Caco-2 (cell line): ENCODE data around the gene TGM5. TPM values are rescaled to one million over a fixed set of nuclear protein-coding genes. Genes with fewer than 3 reads are reported as not detected.

Experiments used
- BruUV-seq: library from RNA; stranded (reverse); fragments of 400-500 nt; replicated peaks from 2 replicates; lab custom pipeline; 2021; lab: Mats Ljungman, UMichigan
- CTCF ChIA-PET: fragments of 300-600 bp; sonication (Branson Sonifier 250); formaldehyde crosslinking; loops from one replicate; lab custom pipeline; 2022; ENCODE audit warnings: antibody characterized with exemption; lab: Charles Lee
- POLR2A ChIA-PET: fragments of 300-600 bp; sonication (Branson Sonifier 250); formaldehyde crosslinking; loops from one replicate; lab custom pipeline; 2022; ENCODE audit warnings: antibody characterized with exemption; lab: Charles Lee
- DNase-seq, 2 experiments: peaks; one replicate each; pipeline versions ENCODE4 v3.0.0 to v3.0.0-alpha.2; 2020 to 2022
- H3K27me3 ChIP-seq: replicated peaks from 2 replicates; pipeline ENCODE4 v1.6.0; 2011; ENCODE audit warnings: low read length; ENCODE audit not compliant: control insufficient read depth, insufficient read depth
- H3K36me3 ChIP-seq: 2 replicates; pipeline ENCODE4 v1.5.1; 2011; ENCODE audit warnings: low read length; ENCODE audit not compliant: control insufficient read depth, insufficient read depth
- H3K4me1 ChIP-seq: fragments of 250-450 bp; sonication (Bioruptor Pico); 2 replicates; pipeline ENCODE4 v1.5.1; 2020; ENCODE audit warnings: mild to moderate bottlenecking
- H3K4me3 ChIP-seq: 2 replicates; pipeline ENCODE4 v1.5.1; 2011; ENCODE audit warnings: low read depth, mild to moderate bottlenecking, control low read depth, low read length
- H3K9me3 ChIP-seq: fragments of 250-450 bp; sonication (Bioruptor Pico); 2 replicates; pipeline ENCODE4 v1.5.1; 2020; ENCODE audit warnings: mild to moderate bottlenecking, moderate library complexity
- H3K27ac Mint-ChIP-seq: one replicate; pipeline ENCODE4 v1.8.0; 2022; ENCODE audit warnings: mixed read lengths; ENCODE audit not compliant: unreplicated experiment
- H3K27me3 Mint-ChIP-seq: one replicate; pipeline ENCODE4 v1.8.0; 2022; ENCODE audit warnings: mixed read lengths; ENCODE audit not compliant: insufficient read depth, unreplicated experiment
- H3K36me3 Mint-ChIP-seq: one replicate; pipeline ENCODE4 v1.8.0; 2022; ENCODE audit warnings: mild to moderate bottlenecking, mixed read lengths; ENCODE audit not compliant: insufficient read depth, unreplicated experiment
- H3K4me1 Mint-ChIP-seq: one replicate; pipeline ENCODE4 v1.8.0; 2022; ENCODE audit warnings: low read depth, mixed read lengths; ENCODE audit not compliant: unreplicated experiment
- H3K4me3 Mint-ChIP-seq: one replicate; pipeline ENCODE4 v1.8.0; 2022; ENCODE audit warnings: mild to moderate bottlenecking, moderate library complexity, mixed read lengths; ENCODE audit not compliant: unreplicated experiment
- H3K9me3 Mint-ChIP-seq: one replicate; pipeline ENCODE4 v1.8.0; 2022; ENCODE audit warnings: mixed read lengths; ENCODE audit not compliant: unreplicated experiment
- CTCF ChIP-seq, 2 experiments: fragments of 200-600 bp in 1 of 2; IDR thresholded peaks; 1 replicate in 1 of 2; 2 replicates in 1 of 2; pipeline versions ENCODE4 v1.5.1 to v1.8.0; 2011 to 2022; ENCODE audit warnings: antibody characterized with exemption in 1 of 2, control low read depth in 1 of 2, inconsistent platforms in 1 of 2, low read depth in 1 of 2, low read length in 1 of 2, mild to moderate bottlenecking in 1 of 2, moderate library complexity in 1 of 2; ENCODE audit not compliant: insufficient read depth in 1 of 2, severe bottlenecking in 1 of 2, unreplicated experiment in 1 of 2
- intact Hi-C: fragments of 100-400 bp; cut with micrococcal nuclease; formaldehyde crosslinking; loops from one replicate; pipeline ENCODE4 v1.10.0; 2022; ENCODE audit not compliant: unreplicated experiment
- total RNA-seq: library from RNA; stranded (reverse); gene quantifications from 2 replicates; pipeline ENCODE4 v1.2.3, GENCODE V29; 2022

The TGM5 gene
- total RNA-seq, 1 experiment from 2014 or later = not detected

- Histone ChIP-seq H3K9me3 (no peaks in the 10 kb centered on the region), H3K36me3 (no peaks in the 10 kb centered on the region), H3K4me3 (no peak overlapping the region), H3K27me3 (no peaks in the 10 kb centered on the region; the same call in 1 of the 2 replicates), H3K4me1 (no peaks in the 10 kb centered on the region)
- Mint-ChIP-seq H3K36me3 (no peaks in the 10 kb centered on the region), H3K4me1 (peaks cover 7% of the 10 kb centered on the region), H3K27me3 (no peaks in the 10 kb centered on the region), H3K27ac (no peak overlapping the region), H3K4me3 (no peak overlapping the region), H3K9me3 (peaks cover 5% of the 10 kb centered on the region)
- POLR2A ChIA-PET = no interaction called here
- no TSS peak for BruUV-seq
- intact Hi-C loops = no loop called here
- CTCF ChIA-PET = interaction anchor here (0.5 to 1.7 kb wide), 2 partner anchors 74 to 84 kb away, joined by 4 read pairs; no protein-coding TSS in a partner anchor
- DNase-seq = no peak
- no peak for TF ChIP-seq CTCF (IDR thresholded peaks at IDR 0.05; ENCODE audit: insufficient read depth in 1 of 2, low read depth in 1 of 2, low read length in 1 of 2, severe bottlenecking in 1 of 2, unreplicated experiment in 1 of 2)
Measured at GRCh38 chr15:43212299-43212698, 54.4 kb downstream of the TGM5 start.

- intact Hi-C loops = no loop called here
- H3K27me3 ChIP-seq = peaks cover 1% of the 10 kb centered on the region; the same call in 1 of the 2 replicates
- no peak for TF ChIP-seq CTCF (IDR thresholded peaks at IDR 0.05; ENCODE audit: insufficient read depth in 1 of 2, low read depth in 1 of 2, low read length in 1 of 2, severe bottlenecking in 1 of 2, unreplicated experiment in 1 of 2)
- H3K4me1 ChIP-seq = no peaks in the 10 kb centered on the region
- H3K9me3 ChIP-seq = no peaks in the 10 kb centered on the region
- H3K36me3 ChIP-seq = no peaks in the 10 kb centered on the region
- H3K9me3 Mint-ChIP-seq = no peaks in the 10 kb centered on the region
- CTCF ChIA-PET = no interaction called here
- BruUV-seq = no TSS peak
- no peaks in the 10 kb centered on the region for H3K36me3 Mint-ChIP-seq
- POLR2A ChIA-PET = no interaction called here
- no peak for DNase-seq
- H3K27me3 Mint-ChIP-seq = no peaks in the 10 kb centered on the region
- H3K4me3 Mint-ChIP-seq = no peak overlapping the region
- peaks cover 7% of the 10 kb centered on the region for H3K4me1 Mint-ChIP-seq
- no peak overlapping the region for H3K27ac Mint-ChIP-seq
- H3K4me3 ChIP-seq = no peak overlapping the region
Measured at GRCh38 chr15:43211224-43211735, 55.4 kb downstream of the TGM5 start.

GRCh38 chr15:43210807-43211206 lies 55.9 kb downstream of the TGM5 start:
- peaks cover 7% of the 10 kb centered on the region for H3K4me1 Mint-ChIP-seq
- POLR2A ChIA-PET = no interaction called here
- CTCF ChIA-PET = interaction anchor here (3.8 kb wide), 1 partner anchor 75 kb away, joined by 19 read pairs; no protein-coding TSS in a partner anchor

More at GRCh38 chr15:43210807-43211206, 55.9 kb downstream of the TGM5 start:
- no peaks in the 10 kb centered on the region for H3K9me3 Mint-ChIP-seq
- H3K36me3 ChIP-seq = no peaks in the 10 kb centered on the region
- no peak for TF ChIP-seq CTCF (IDR thresholded peaks at IDR 0.05; ENCODE audit: insufficient read depth in 1 of 2, low read depth in 1 of 2, low read length in 1 of 2, severe bottlenecking in 1 of 2, unreplicated experiment in 1 of 2)
- peaks cover 1% of the 10 kb centered on the region; the same call in 1 of the 2 replicates for H3K27me3 ChIP-seq
- H3K4me3 ChIP-seq = no peak overlapping the region
- no peak for DNase-seq
- H3K4me3 Mint-ChIP-seq = no peak overlapping the region
- H3K36me3 Mint-ChIP-seq = no peaks in the 10 kb centered on the region
- no peak overlapping the region for H3K27ac Mint-ChIP-seq
- no TSS peak for BruUV-seq
- H3K9me3 ChIP-seq = no peaks in the 10 kb centered on the region
- intact Hi-C loops = no loop called here
- peaks cover 2% of the 10 kb centered on the region for H3K27me3 Mint-ChIP-seq
- no peaks in the 10 kb centered on the region for H3K4me1 ChIP-seq
